SU-DHL-6 (cell line): ENCODE data around the gene KCNH8.

Experiments used
- EZH2phosphoT487 ChIP-seq: fragments of 200-600 bp; sonication (generic), shearing (Covaris generic); conservative IDR thresholded peaks from 2 replicates; pipeline ENCODE4 v1.6.1; 2018; ENCODE audit warnings: mild to moderate bottlenecking, antibody characterized with exemption, low read length, moderate library complexity, mixed read lengths
- TF ChIP-seq, protein P1 (sequence below): fragments of 200-600 bp; sonication (generic); IDR thresholded peaks from one replicate; pipeline ENCODE4 v1.5.1; 2017; ENCODE audit warnings: antibody characterized with exemption, mild to moderate bottlenecking, low read length, moderate library complexity; ENCODE audit not compliant: insufficient read depth, poor library complexity, severe bottlenecking

DNA sequence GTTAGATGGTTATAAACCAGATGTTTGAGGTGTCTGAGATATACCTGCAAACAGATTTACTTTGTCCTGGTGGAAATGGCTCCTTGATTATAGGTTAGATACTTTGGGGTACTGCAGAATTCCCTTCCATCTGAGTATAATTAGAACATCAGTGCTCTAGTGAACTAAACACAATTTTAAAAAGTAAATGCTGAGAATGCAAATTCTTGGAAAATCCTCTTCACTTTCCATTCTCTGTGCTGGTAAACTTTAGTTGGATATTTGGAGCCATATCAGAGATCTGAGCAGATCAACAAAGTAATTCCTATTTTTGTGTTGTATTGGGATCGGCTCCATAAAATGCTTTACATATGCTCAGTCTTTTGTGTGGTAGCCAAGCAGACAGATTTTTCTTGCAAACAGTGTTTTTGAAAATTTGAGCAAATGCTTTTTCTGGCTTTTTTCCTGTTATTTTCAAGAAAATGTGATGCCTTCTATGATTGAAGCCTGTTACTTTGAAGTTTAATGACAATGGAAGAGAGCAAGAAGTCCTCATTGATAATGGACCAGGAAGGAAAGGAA, 37.9 kb upstream of the KCNH8 start:
- TF ChIP-seq, protein P1, sequence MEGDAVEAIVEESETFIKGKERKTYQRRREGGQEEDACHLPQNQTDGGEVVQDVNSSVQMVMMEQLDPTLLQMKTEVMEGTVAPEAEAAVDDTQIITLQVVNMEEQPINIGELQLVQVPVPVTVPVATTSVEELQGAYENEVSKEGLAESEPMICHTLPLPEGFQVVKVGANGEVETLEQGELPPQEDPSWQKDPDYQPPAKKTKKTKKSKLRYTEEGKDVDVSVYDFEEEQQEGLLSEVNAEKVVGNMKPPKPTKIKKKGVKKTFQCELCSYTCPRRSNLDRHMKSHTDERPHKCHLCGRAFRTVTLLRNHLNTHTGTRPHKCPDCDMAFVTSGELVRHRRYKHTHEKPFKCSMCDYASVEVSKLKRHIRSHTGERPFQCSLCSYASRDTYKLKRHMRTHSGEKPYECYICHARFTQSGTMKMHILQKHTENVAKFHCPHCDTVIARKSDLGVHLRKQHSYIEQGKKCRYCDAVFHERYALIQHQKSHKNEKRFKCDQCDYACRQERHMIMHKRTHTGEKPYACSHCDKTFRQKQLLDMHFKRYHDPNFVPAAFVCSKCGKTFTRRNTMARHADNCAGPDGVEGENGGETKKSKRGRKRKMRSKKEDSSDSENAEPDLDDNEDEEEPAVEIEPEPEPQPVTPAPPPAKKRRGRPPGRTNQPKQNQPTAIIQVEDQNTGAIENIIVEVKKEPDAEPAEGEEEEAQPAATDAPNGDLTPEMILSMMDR, result no peak
- no peak for TF ChIP-seq EZH2phosphoT487
